Neural cell (in vitro differentiated cells): ENCODE results near the gene HPS4.

ENCODE experiments used
- CTCF ChIP-seq: fragments of 450-650 bp; IDR thresholded peaks from 2 replicates; pipeline ENCODE4 v1.5.1; 2014; ENCODE audit warnings: antibody characterized with exemption, mild to moderate bottlenecking, moderate library complexity; ENCODE audit not compliant: poor library complexity, severe bottlenecking
- EP300 ChIP-seq: fragments of 450-650 bp; conservative IDR thresholded peaks from 2 replicates; pipeline ENCODE4 v1.6.1; 2014; ENCODE audit warnings: antibody characterized with exemption, mild to moderate bottlenecking, moderate library complexity; ENCODE audit not compliant: poor library complexity, severe bottlenecking
- EZH2 ChIP-seq: fragments of 200-600, 300-800 bp; shearing (Covaris generic), sonication (generic); IDR thresholded peaks from 2 replicates; pipeline ENCODE4 v1.6.1; 2014; ENCODE audit warnings: antibody characterized with exemption, low read length, borderline replicate concordance, mild to moderate bottlenecking; ENCODE audit not compliant: insufficient read depth, poor library complexity, severe bottlenecking
- MXI1 ChIP-seq: fragments of 450-650 bp; conservative IDR thresholded peaks from 2 replicates; pipeline ENCODE4 v1.6.1; 2014; ENCODE audit warnings: antibody characterized with exemption, mild to moderate bottlenecking; ENCODE audit not compliant: poor library complexity, severe bottlenecking
- POLR2AphosphoS5 ChIP-seq: IDR thresholded peaks from 2 replicates; pipeline ENCODE4 v1.6.1; 2012
- RAD21 ChIP-seq: fragments of 450-650 bp; conservative IDR thresholded peaks from 2 replicates; pipeline ENCODE4 v1.6.1; 2014; ENCODE audit warnings: antibody characterized with exemption, mild to moderate bottlenecking, moderate library complexity
- REST ChIP-seq: IDR thresholded peaks from 2 replicates; pipeline ENCODE4 v1.6.1; 2012; ENCODE audit warnings: borderline replicate concordance
- SMC3 ChIP-seq: fragments of 450-650 bp; conservative IDR thresholded peaks from 2 replicates; pipeline ENCODE4 v1.6.1; 2014; ENCODE audit warnings: antibody characterized with exemption, mild to moderate bottlenecking, moderate library complexity; ENCODE audit not compliant: poor library complexity
- TAF1 ChIP-seq: IDR thresholded peaks from 2 replicates; pipeline ENCODE4 v1.6.1; 2012; ENCODE audit warnings: low read depth

GRCh38 chr22:26433805-26434204, 49.8 kb downstream of the HPS4 start:
- no peak for TF ChIP-seq CTCF
- no peak for TF ChIP-seq SMC3
- TF ChIP-seq POLR2AphosphoS5: no peak
- TF ChIP-seq REST: no peak
- TF ChIP-seq RAD21: no peak
- no peak for TF ChIP-seq EZH2
- no peak for TF ChIP-seq EP300
- no peak for TF ChIP-seq TAF1
- TF ChIP-seq MXI1: no peak
